Hepatocyte (in vitro differentiated cells): ENCODE measurements around the gene GPC3. TPM values are rescaled to one million over a fixed set of nuclear protein-coding genes. Genes with fewer than 3 reads are reported as not detected.

Experiments used
- DNase-seq: peaks from one replicate; pipeline ENCODE4 v3.0.0-alpha.2; 2016; ENCODE audit warnings: low spot score
- H2AFZ ChIP-seq: fragments of 200-600 bp; sonication (generic); 2 replicates; pipeline ENCODE4 v1.6.0; 2016; ENCODE audit warnings: antibody characterized with exemption, mild to moderate bottlenecking
- H3K27ac ChIP-seq: fragments of 200-600 bp; sonication (generic); 2 replicates; pipeline ENCODE4 v1.5.1; 2016; ENCODE audit warnings: mild to moderate bottlenecking
- H3K27me3 ChIP-seq: fragments of 200-600 bp; sonication (generic); 2 replicates; pipeline ENCODE4 v1.6.1; 2016
- H3K36me3 ChIP-seq: fragments of 200-600 bp; sonication (generic); replicated peaks from 2 replicates; pipeline ENCODE4 v1.5.1; 2016; ENCODE audit warnings: low read depth; ENCODE audit not compliant: insufficient read depth
- H3K4me1 ChIP-seq: fragments of 200-600 bp; sonication (generic); 2 replicates; pipeline ENCODE4 v1.5.1; 2016; ENCODE audit warnings: mild to moderate bottlenecking, moderate library complexity; ENCODE audit not compliant: insufficient read depth
- H3K4me2 ChIP-seq: fragments of 200-600 bp; sonication (generic); 2 replicates; pipeline ENCODE4 v1.6.0; 2016
- H3K4me3 ChIP-seq: fragments of 200-600 bp; sonication (generic); 2 replicates; pipeline ENCODE4 v1.5.1; 2016; ENCODE audit warnings: mild to moderate bottlenecking
- H3K79me2 ChIP-seq: fragments of 200-600 bp; sonication (generic); 2 replicates; pipeline ENCODE4 v1.6.0; 2017; ENCODE audit warnings: mild to moderate bottlenecking
- H3K9me2 ChIP-seq: fragments of 200-600 bp; sonication (generic); replicated peaks from 2 replicates; pipeline ENCODE4 v1.6.0; 2017; ENCODE audit warnings: mild to moderate bottlenecking; ENCODE audit not compliant: insufficient read depth
- H3K9me3 ChIP-seq: fragments of 200-600 bp; sonication (generic); 2 replicates; pipeline ENCODE4 v1.5.1; 2016; ENCODE audit warnings: low read depth, mild to moderate bottlenecking
- H4K20me1 ChIP-seq: fragments of 200-600 bp; sonication (generic); 2 replicates; pipeline ENCODE4 v1.6.0; 2016; ENCODE audit warnings: mild to moderate bottlenecking; ENCODE audit not compliant: insufficient read depth, poor library complexity, severe bottlenecking
- CTCF ChIP-seq: fragments of 200-600 bp; sonication (generic); IDR thresholded peaks from 2 replicates; pipeline ENCODE4 v1.5.1; 2016; ENCODE audit warnings: antibody characterized with exemption, mild to moderate bottlenecking; ENCODE audit not compliant: poor library complexity
- EZH2 ChIP-seq: fragments of 200-600 bp; sonication (generic); IDR thresholded peaks from 2 replicates; pipeline ENCODE4 v1.6.1; 2016; ENCODE audit warnings: antibody characterized with exemption, mild to moderate bottlenecking, borderline replicate concordance
- EZH2phosphoT487 ChIP-seq: fragments of 200-600 bp; sonication (generic); IDR thresholded peaks from one replicate; pipeline ENCODE4 v1.6.1; 2018; ENCODE audit warnings: antibody characterized with exemption, mild to moderate bottlenecking, low read depth, moderate library complexity; ENCODE audit not compliant: unreplicated experiment, severe bottlenecking
- WGBS: methylation state at CpG from one replicate; pipeline ENCODE4 v1.1.6; 2016; ENCODE audit warnings: low lambda C conversion rate; ENCODE audit errors: missing lambda C conversion rate; 5-methylcytosine and 5-hydroxymethylcytosine counted together
- polyA plus RNA-seq: library from polyadenylated mRNA; unstranded; fragments of >200 nt; fragmentation: Nextera tagmentation; extraction: Ambion mirVana; gene quantifications from 2 replicates; pipeline ENCODE4 v1.2.1, GENCODE V29; 2016
- total RNA-seq: library from RNA; depleted of rRNA; stranded (reverse); fragments of >200 nt; gene quantifications from 2 replicates; pipeline ENCODE4 v1.2.3, GENCODE V29; 2014

GPC3 gene
- total and polyA plus RNA-seq, 2 experiments from 2014 or later, result 789 to 860 TPM

- Histone ChIP-seq H2AFZ (no peak overlapping the region), H3K4me1 (no peaks in the 10 kb centered on the region), H3K4me3 (no peak overlapping the region), H3K4me2 (no peak overlapping the region), H3K79me2 (peaks cover 5% of the 10 kb centered on the region), H3K9me2 (no peaks in the 10 kb centered on the region), H3K27ac (no peak overlapping the region), H3K9me3 (no peaks in the 10 kb centered on the region), H4K20me1 (no peaks in the 10 kb centered on the region), H3K36me3 (no peaks in the 10 kb centered on the region), H3K27me3 (no peaks in the 10 kb centered on the region)
- TF ChIP-seq EZH2, result no peak
- TF ChIP-seq CTCF, result no peak
- no peak for TF ChIP-seq EZH2phosphoT487
- no peak for DNase-seq
These were observed 108.7 kb downstream of the GPC3 start for GRCh38 chrX:133876646-133877045.

DNA sequence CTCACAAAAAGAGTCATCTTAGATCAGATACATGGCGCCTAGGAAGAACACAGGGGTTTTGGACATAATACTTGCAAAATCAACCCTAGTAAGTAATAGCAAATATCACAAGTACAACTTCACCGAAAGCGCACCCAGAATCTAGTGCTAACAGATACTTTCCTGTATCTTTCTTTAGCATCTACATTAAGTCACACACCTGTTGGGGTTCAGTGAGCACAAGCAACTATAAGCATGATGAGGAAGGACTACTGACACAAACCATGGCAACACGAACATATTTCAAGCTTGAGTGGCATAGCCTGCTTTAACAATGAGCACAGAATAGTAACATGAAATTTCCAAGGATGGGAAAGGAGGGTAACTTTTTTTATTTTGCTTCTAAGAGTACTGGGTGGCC is 116.1 kb downstream of the GPC3 start:
- H3K9me3 ChIP-seq, result no peaks in the 10 kb centered on the region
- no peak for DNase-seq
- no peak overlapping the region for H3K27ac ChIP-seq
- no peak overlapping the region for H2AFZ ChIP-seq
- H3K4me2 ChIP-seq, result no peak overlapping the region
- H3K79me2 ChIP-seq, result no peaks in the 10 kb centered on the region
- H3K27me3 ChIP-seq, result no peaks in the 10 kb centered on the region
- H3K4me1 ChIP-seq, result no peaks in the 10 kb centered on the region
- no peaks in the 10 kb centered on the region for H4K20me1 ChIP-seq
- TF ChIP-seq EZH2phosphoT487 (no peak), CTCF (no peak), EZH2 (no peak)
- H3K9me2 ChIP-seq, result no peaks in the 10 kb centered on the region
- WGBS, result 83% methylated on average over 4 of the region's 4 CpGs
- no peaks in the 10 kb centered on the region for H3K36me3 ChIP-seq
- H3K4me3 ChIP-seq, result no peak overlapping the region

DNA sequence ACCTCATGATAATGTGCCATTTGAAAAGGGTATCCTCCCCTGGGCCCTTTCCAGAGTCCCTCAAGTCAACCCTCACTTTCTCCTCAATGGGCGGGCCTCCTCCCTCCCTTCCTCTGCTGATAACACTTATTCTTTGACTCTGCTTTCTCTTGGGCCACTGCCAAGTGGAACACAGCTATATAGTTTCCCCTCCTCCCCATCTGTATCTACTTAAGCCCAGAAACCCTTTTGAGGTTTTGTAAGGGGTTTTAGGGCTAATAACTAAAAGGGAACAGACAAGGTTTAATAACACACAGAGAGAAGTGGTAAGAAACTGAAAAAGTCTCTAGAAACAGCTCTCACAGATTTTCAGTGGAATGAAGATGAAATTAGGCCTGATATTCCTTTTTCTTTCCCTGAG is 116.7 kb downstream of the GPC3 start:
- TF ChIP-seq EZH2, result no peak
- no peak for TF ChIP-seq CTCF
- TF ChIP-seq EZH2phosphoT487, result no peak
- H2AFZ ChIP-seq, result no peak overlapping the region
- no peaks in the 10 kb centered on the region for H3K79me2 ChIP-seq
- H3K9me3 ChIP-seq, result no peaks in the 10 kb centered on the region
- H3K36me3 ChIP-seq, result no peaks in the 10 kb centered on the region
- H3K4me3 ChIP-seq, result no peak overlapping the region
- H4K20me1 ChIP-seq, result no peaks in the 10 kb centered on the region
- H3K27me3 ChIP-seq, result no peaks in the 10 kb centered on the region
- no peak overlapping the region for H3K4me2 ChIP-seq
- H3K9me2 ChIP-seq, result no peaks in the 10 kb centered on the region
- no peak overlapping the region for H3K27ac ChIP-seq
- no peak for DNase-seq
- 27% methylated on average over 1 of the region's 1 CpG for WGBS
- no peaks in the 10 kb centered on the region for H3K4me1 ChIP-seq

DNA sequence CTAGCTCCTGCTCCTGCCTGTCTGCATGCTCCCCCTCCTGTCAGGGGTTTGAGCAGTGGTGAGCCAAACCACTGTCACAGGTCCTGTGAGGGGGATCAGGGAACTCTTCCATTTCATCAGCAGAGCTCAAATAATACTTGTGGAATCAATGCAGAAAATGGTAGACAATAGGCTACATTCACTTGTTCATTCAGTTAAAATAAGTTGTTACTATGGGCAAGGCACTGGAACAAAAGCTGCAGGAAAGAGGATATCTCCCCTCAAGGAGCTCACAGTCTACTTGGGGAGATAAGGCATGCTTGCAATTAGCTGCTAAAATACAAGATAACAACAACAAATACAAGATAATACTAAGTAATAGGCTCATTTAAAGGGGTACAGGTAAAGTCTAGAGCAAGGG is 117.1 kb downstream of the GPC3 start:
- DNase-seq, result no peak
- TF ChIP-seq EZH2 (no peak), EZH2phosphoT487 (no peak), CTCF (no peak)
- H3K9me2 ChIP-seq, result no peaks in the 10 kb centered on the region

More for the DNA sequence above, 117.1 kb downstream of the GPC3 start:
- Histone ChIP-seq H3K27ac (no peak overlapping the region), H3K36me3 (no peaks in the 10 kb centered on the region), H3K4me2 (no peak overlapping the region), H4K20me1 (no peaks in the 10 kb centered on the region), H2AFZ (no peak overlapping the region), H3K79me2 (no peaks in the 10 kb centered on the region), H3K4me3 (no peak overlapping the region), H3K4me1 (no peaks in the 10 kb centered on the region), H3K27me3 (no peaks in the 10 kb centered on the region), H3K9me3 (no peaks in the 10 kb centered on the region)
